ENCODE results near the gene KCNG2.

DNA sequence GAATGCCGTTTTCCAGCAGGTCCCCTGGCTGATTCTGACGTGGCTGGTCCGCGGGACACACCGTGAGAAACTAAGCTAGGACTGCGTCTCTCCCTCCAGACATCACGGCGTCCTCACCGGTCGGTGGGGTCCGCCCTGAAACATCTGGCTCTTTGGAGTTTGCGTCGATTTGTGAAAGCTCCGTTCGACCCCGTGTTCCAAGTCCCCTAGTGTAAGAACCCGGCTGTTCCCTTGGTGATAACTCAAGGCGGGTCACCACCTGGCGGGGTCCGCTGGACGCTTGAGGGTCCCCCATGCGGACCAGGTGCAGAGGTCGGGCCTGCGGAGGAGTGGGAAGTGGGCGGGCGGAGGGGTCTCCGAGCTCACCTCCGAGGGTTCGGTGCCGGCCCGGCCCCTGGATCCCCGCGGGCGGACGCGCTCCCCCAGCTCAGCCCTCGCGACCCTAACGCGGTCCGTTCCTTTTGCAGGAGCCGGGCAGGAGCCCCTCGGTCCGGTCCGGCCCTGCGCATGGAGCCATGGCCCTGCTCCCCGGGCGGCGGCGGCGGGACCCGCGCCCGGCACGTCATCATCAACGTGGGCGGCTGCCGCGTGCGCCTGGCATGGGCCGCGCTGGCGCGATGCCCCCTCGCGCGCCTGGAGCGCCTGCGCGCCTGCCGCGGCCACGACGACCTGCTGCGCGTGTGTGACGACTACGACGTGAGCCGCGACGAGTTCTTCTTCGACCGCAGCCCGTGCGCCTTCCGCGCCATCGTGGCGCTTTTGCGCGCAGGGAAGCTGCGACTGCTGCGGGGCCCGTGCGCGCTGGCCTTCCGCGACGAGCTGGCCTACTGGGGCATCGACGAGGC is 65.6 kb downstream of the KCNG2 start:
- no peak for TF ChIP-seq GABPA (IDR thresholded peaks at IDR 0.05; ENCODE audit: low read depth)
- no peak for TF ChIP-seq CTCF (IDR thresholded peaks at IDR 0.05 in 2 of 3, conservative IDR thresholded peaks at IDR 0.05 in 1 of 3; ENCODE audit: control insufficient read depth in 2 of 3, extremely low read depth in 1 of 3, insufficient read depth in 1 of 3, low read depth in 3 of 3, low read length in 3 of 3)
- TF ChIP-seq POLR2A (IDR thresholded peaks at IDR 0.05; ENCODE audit: low read depth, low read length) = no peak
- no peak for TF ChIP-seq FOXM1 (IDR thresholded peaks at IDR 0.05; ENCODE audit: low read depth, low read length)
- TF ChIP-seq MXI1 (IDR thresholded peaks at IDR 0.05; ENCODE audit: low read depth, low read length) = no peak
- no peak for TF ChIP-seq ZNF274 (IDR thresholded peaks at IDR 0.05; ENCODE audit: insufficient read depth, insufficient read length)
- no peak for TF ChIP-seq TAF1 (IDR thresholded peaks at IDR 0.05; ENCODE audit: borderline replicate concordance, low read depth, low read length)
- no peak for TF ChIP-seq CHD2 (IDR thresholded peaks at IDR 0.05; ENCODE audit: borderline replicate concordance, low read depth, low read length)
- TF ChIP-seq ATF7 (IDR thresholded peaks at IDR 0.05; ENCODE audit: low read depth) = no peak
- TF ChIP-seq RB1 (IDR thresholded peaks at IDR 0.05; ENCODE audit: borderline replicate concordance) = no peak
- TF ChIP-seq ZNF24 (IDR thresholded peaks at IDR 0.05) = no peak
- no peak for TF ChIP-seq RAD21 (IDR thresholded peaks at IDR 0.05; ENCODE audit: insufficient read depth, low read depth, low read length)
- no peak for TF ChIP-seq ESRRA (IDR thresholded peaks at IDR 0.05; ENCODE audit: low read length)
- TF ChIP-seq, protein P1, sequence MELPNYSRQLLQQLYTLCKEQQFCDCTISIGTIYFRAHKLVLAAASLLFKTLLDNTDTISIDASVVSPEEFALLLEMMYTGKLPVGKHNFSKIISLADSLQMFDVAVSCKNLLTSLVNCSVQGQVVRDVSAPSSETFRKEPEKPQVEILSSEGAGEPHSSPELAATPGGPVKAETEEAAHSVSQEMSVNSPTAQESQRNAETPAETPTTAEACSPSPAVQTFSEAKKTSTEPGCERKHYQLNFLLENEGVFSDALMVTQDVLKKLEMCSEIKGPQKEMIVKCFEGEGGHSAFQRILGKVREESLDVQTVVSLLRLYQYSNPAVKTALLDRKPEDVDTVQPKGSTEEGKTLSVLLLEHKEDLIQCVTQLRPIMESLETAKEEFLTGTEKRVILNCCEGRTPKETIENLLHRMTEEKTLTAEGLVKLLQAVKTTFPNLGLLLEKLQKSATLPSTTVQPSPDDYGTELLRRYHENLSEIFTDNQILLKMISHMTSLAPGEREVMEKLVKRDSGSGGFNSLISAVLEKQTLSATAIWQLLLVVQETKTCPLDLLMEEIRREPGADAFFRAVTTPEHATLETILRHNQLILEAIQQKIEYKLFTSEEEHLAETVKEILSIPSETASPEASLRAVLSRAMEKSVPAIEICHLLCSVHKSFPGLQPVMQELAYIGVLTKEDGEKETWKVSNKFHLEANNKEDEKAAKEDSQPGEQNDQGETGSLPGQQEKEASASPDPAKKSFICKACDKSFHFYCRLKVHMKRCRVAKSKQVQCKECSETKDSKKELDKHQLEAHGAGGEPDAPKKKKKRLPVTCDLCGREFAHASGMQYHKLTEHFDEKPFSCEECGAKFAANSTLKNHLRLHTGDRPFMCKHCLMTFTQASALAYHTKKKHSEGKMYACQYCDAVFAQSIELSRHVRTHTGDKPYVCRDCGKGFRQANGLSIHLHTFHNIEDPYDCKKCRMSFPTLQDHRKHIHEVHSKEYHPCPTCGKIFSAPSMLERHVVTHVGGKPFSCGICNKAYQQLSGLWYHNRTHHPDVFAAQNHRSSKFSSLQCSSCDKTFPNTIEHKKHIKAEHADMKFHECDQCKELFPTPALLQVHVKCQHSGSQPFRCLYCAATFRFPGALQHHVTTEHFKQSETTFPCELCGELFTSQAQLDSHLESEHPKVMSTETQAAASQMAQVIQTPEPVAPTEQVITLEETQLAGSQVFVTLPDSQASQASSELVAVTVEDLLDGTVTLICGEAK (IDR thresholded peaks at IDR 0.05; ENCODE audit: borderline replicate concordance) = no peak

Data from GM12878 (cell line).